ENCODE results near the gene EPB41L4B. TPM values are rescaled to one million over a fixed set of nuclear protein-coding genes. Genes with fewer than 3 reads are reported as not detected.

Gene EPB41L4B
- total RNA-seq, 6 experiments from 2014 or later, result 0.33 to 0.37 (median 0.35) TPM; not detected in 2

GRCh38 chr9:109171926-109172325, 148.9 kb downstream of the EPB41L4B start:
- H3K4me1 Mint-ChIP-seq (ENCODE audit: low read depth), result peaks cover 16% of the 10 kb centered on the region
- peaks cover 10% of the 10 kb centered on the region for H3K27me3 Mint-ChIP-seq (ENCODE audit: insufficient read depth)
- H3K9me3 Mint-ChIP-seq, result no peaks in the 10 kb centered on the region
- no peak for DNase-seq
- H3K4me3 Mint-ChIP-seq, result no peak overlapping the region
- no peaks in the 10 kb centered on the region for H3K36me3 Mint-ChIP-seq (ENCODE audit: low read depth)
- TF ChIP-seq, protein P1, sequence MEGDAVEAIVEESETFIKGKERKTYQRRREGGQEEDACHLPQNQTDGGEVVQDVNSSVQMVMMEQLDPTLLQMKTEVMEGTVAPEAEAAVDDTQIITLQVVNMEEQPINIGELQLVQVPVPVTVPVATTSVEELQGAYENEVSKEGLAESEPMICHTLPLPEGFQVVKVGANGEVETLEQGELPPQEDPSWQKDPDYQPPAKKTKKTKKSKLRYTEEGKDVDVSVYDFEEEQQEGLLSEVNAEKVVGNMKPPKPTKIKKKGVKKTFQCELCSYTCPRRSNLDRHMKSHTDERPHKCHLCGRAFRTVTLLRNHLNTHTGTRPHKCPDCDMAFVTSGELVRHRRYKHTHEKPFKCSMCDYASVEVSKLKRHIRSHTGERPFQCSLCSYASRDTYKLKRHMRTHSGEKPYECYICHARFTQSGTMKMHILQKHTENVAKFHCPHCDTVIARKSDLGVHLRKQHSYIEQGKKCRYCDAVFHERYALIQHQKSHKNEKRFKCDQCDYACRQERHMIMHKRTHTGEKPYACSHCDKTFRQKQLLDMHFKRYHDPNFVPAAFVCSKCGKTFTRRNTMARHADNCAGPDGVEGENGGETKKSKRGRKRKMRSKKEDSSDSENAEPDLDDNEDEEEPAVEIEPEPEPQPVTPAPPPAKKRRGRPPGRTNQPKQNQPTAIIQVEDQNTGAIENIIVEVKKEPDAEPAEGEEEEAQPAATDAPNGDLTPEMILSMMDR (IDR thresholded peaks at IDR 0.05), result no peak
- H3K27ac Mint-ChIP-seq, result no peak overlapping the region

GRCh38 chr9:109168170-109168569, 152.7 kb downstream of the EPB41L4B start:
- TF ChIP-seq, protein P1 (IDR thresholded peaks at IDR 0.05), result no peak
- Mint-ChIP-seq H3K27me3 (ENCODE audit: insufficient read depth) (peaks cover 25% of the 10 kb centered on the region), H3K36me3 (ENCODE audit: low read depth) (no peaks in the 10 kb centered on the region), H3K27ac (no peak overlapping the region), H3K4me3 (no peak overlapping the region), H3K4me1 (ENCODE audit: low read depth) (peaks cover 16% of the 10 kb centered on the region), H3K9me3 (no peaks in the 10 kb centered on the region; the same call in 1 of the 2 replicates)
- no peak for DNase-seq

- no peak overlapping the region for H3K4me3 Mint-ChIP-seq
- H3K9me3 Mint-ChIP-seq, result no peaks in the 10 kb centered on the region; the same call in 1 of the 2 replicates
- no peak overlapping the region for H3K27ac Mint-ChIP-seq
- TF ChIP-seq, protein P1 (IDR thresholded peaks at IDR 0.05), result no peak
- DNase-seq, result no peak
- H3K27me3 Mint-ChIP-seq (ENCODE audit: insufficient read depth), result peaks cover 30% of the 10 kb centered on the region
- H3K36me3 Mint-ChIP-seq (ENCODE audit: low read depth), result no peaks in the 10 kb centered on the region
- peaks cover 16% of the 10 kb centered on the region for H3K4me1 Mint-ChIP-seq (ENCODE audit: low read depth)
These were observed 153.1 kb downstream of the EPB41L4B start for GRCh38 chr9:109167716-109168115.

DNA sequence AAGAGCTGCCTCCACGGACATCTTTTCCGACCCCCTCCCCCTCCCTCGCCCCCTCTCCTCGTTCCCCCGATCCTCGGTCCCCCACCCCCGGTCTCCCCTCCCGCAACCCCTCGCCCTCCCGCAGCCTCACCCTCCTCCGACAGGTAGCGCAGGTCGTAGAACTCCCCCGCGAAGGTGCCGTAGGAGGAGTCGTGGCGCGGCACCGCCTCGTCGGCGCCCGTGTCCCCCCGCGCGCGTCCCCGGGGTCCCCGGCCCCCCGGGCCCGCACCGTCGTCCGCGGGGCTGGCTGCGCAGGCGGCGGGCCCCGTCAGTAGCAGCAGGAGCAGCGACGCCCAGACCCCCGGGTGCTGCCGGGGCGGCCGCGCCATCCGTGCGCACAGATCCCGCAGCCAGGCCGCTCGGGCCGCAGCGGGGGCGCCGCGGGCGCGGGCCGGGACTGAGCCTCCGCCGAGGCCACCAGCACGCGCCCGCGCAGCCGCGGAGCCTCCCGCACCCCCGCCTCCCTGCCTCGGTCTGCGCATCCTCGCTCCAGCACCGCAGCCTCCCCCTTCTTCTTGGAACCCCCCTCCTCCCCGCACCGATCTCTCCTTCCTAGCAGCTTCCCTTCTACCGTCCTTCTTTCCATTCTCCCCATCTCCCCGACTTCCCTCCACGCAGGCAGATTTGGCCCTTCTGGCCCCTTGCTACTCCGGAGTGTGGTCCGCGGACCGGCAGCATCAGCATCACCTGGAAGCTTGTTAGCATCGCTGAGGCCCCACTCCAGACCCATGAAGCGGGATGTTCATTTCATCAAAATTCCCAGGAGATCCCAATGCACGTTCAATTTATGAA, 153.9 kb downstream of the EPB41L4B start, which contains the start of gene FRRS1L:
Gene FRRS1L (minus strand): TSS at position 479 of the 831 bp plus-strand sequence. CDS start 111 bp downstream, at position 368.
- Mint-ChIP-seq H3K27me3 (ENCODE audit: insufficient read depth) (peaks cover 31% of the 10 kb centered on the region), H3K36me3 (ENCODE audit: low read depth) (no peaks in the 10 kb centered on the region), H3K27ac (no peak within 1 kb of the TSS), H3K9me3 (no peaks in the 10 kb centered on the region; the same call in 1 of the 2 replicates), H3K4me3 (no peak within 1 kb of the TSS), H3K4me1 (ENCODE audit: low read depth) (peaks cover 12% of the 10 kb centered on the region)
- no peak for DNase-seq
- TF ChIP-seq, protein P1 (IDR thresholded peaks at IDR 0.05), result no peak

DNA sequence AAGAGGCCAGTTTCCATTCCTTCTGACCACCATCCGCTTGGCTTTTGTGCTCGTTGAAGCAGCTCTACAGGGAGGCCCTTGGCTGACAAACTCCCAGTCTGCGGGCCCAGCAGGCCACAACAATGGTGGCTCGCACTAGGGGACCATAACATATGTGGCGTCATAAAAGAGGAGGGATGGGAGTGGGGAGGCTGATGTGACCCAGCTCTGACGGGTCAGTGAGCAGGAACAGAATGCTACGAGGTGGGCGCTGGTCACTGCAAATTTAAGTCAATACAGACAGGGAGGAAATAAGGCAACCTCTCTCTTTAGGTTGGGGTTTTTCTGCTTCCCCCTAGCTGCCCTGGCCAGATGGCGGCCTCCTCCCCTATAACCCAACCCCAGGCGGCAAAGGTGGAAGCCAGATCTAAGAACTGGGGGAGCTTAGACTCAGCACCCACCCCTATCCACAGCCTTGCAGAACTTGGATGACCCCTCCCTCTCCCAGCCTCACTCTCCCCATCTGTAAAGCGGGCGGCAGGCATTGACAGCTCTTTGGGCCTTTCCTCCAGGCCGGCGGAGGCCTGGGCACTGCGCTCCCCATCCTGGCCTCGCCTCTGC, 154.6 kb downstream of the EPB41L4B start:
- TF ChIP-seq, protein P1 (IDR thresholded peaks at IDR 0.05), result no peak
- Mint-ChIP-seq H3K9me3 (no peaks in the 10 kb centered on the region; the same call in 1 of the 2 replicates), H3K4me1 (ENCODE audit: low read depth) (peaks cover 5% of the 10 kb centered on the region; the same call in 1 of the 2 replicates), H3K4me3 (no peak overlapping the region), H3K36me3 (ENCODE audit: low read depth) (no peaks in the 10 kb centered on the region), H3K27ac (no peak overlapping the region), H3K27me3 (ENCODE audit: insufficient read depth) (peaks cover 32% of the 10 kb centered on the region)
- no peak for DNase-seq

All from HFFc6 (cell line).